HCT116 (cell line): ENCODE measurements around the gene TAF11L13. TPM values are rescaled to one million over a fixed set of nuclear protein-coding genes. Genes with fewer than 3 reads are reported as not detected.

Source experiments
- ATAC-seq: fragments of 200-7000 bp; cut with Tn5 transposase; 2 replicates; pipeline ENCODE4 v1.9.1; 2020; ENCODE audit warnings: mild to moderate bottlenecking, moderate library complexity
- BruUV-seq: library from RNA; stranded (reverse); fragments of 400-500 nt; replicated peaks from 2 replicates; lab custom pipeline; 2021; lab: Mats Ljungman, UMichigan
- CTCF ChIA-PET: fragments of 300-600 bp; sonication (Branson Sonifier 250); formaldehyde crosslinking; loops from one replicate; lab custom pipeline; 2021; ENCODE audit warnings: antibody characterized with exemption; lab: Charles Lee
- POLR2A ChIA-PET: fragments of 300-600, 350-600 bp; sonication (Branson Sonifier 250); formaldehyde crosslinking; loops from one replicate; lab custom pipeline; 2021; ENCODE audit warnings: antibody characterized with exemption; lab: Charles Lee
- RAD21 ChIA-PET, 2 experiments: fragments of 300-600 bp; sonication (Branson Sonifier 250); formaldehyde crosslinking; loops; one replicate each; lab custom pipeline; 2023; ENCODE audit warnings: low total read pairs in 2 of 2; ENCODE audit not compliant: uncharacterized antibody in 2 of 2, unreplicated experiment in 2 of 2, low non-redundant PET in 1 of 2; lab: Charles Lee
- DNase-seq: peaks from one replicate; pipeline ENCODE4 v3.0.0-alpha.2; 2010; ENCODE audit warnings: low read depth, low spot score
- H2AFZ ChIP-seq: fragments of 200-600 bp; shearing (Covaris generic), sonication (generic); 2 replicates; pipeline ENCODE4 v1.6.1; 2017; ENCODE audit warnings: low read depth, mixed run types, mixed read lengths, antibody characterized with exemption, low read length; ENCODE audit not compliant: poor library complexity, severe bottlenecking
- H3K27ac ChIP-seq: 2 replicates; pipeline ENCODE4 v1.5.1; 2012; ENCODE audit warnings: low read depth, low read length
- H3K27me3 ChIP-seq: fragments of 200-600 bp; sonication (generic); 2 replicates; pipeline ENCODE4 v1.6.1; 2016; ENCODE audit warnings: mixed run types, low read length, mixed read lengths; ENCODE audit not compliant: insufficient read depth
- H3K36me3 ChIP-seq, 2 experiments: fragments of 200-500 bp in 1 of 2; fragments of 200-600 bp in 1 of 2; sonication (Bioruptor generic) in 1 of 2; sonication (generic) in 1 of 2; 2 replicates each; pipeline versions ENCODE4 v1.5.1 to v1.6.1; 2014 to 2016; ENCODE audit warnings: low read length in 2 of 2, inconsistent platforms in 1 of 2, mixed read lengths in 1 of 2, mixed run types in 1 of 2; ENCODE audit not compliant: insufficient read depth in 2 of 2, control insufficient read depth in 1 of 2
- H3K4me1 ChIP-seq, 2 experiments: fragments of 200-600 bp in 1 of 2; sonication (generic) in 1 of 2; 2 replicates each; pipeline versions ENCODE4 v1.5.1 to v1.6.1; 2012 to 2017; ENCODE audit warnings: low read length in 2 of 2, inconsistent platforms in 1 of 2, mild to moderate bottlenecking in 1 of 2, mixed read lengths in 1 of 2, mixed run types in 1 of 2, moderate library complexity in 1 of 2; ENCODE audit not compliant: insufficient read depth in 2 of 2, control insufficient read depth in 1 of 2
- H3K4me2 ChIP-seq: fragments of 200-600 bp; sonication (generic); 2 replicates; pipeline ENCODE4 v1.6.1; 2017; ENCODE audit warnings: mixed run types, low read length, mixed read lengths
- H3K4me3 ChIP-seq, 2 experiments: fragments of 200-600 bp in 1 of 2; sonication (generic) in 1 of 2; replicated peaks in 1 of 2; 2 replicates each; pipeline ENCODE4 v1.5.1; 2011 to 2016; ENCODE audit warnings: low read length in 2 of 2, control low read depth in 1 of 2, low read depth in 1 of 2, mild to moderate bottlenecking in 1 of 2, mixed read lengths in 1 of 2, mixed run types in 1 of 2
- H3K79me2 ChIP-seq: fragments of 200-600 bp; sonication (generic); 2 replicates; pipeline ENCODE4 v1.6.1; 2017; ENCODE audit warnings: mild to moderate bottlenecking, mixed run types, low read length, moderate library complexity, mixed read lengths; ENCODE audit not compliant: insufficient read depth
- H3K9ac ChIP-seq: fragments of 200-600 bp; sonication (generic); 2 replicates; pipeline ENCODE4 v1.6.1; 2016; ENCODE audit warnings: low read length, mixed read lengths
- H3K9me2 ChIP-seq: fragments of 200-600 bp; sonication (generic), shearing (Covaris generic); 2 replicates; pipeline ENCODE4 v1.6.1; 2017; ENCODE audit warnings: mixed run types, mild to moderate bottlenecking, moderate library complexity; ENCODE audit not compliant: insufficient read depth
- H3K9me3 ChIP-seq, 2 experiments: fragments of 200-500 bp in 1 of 2; fragments of 200-600 bp in 1 of 2; sonication (Bioruptor generic) in 1 of 2; sonication (generic) in 1 of 2; 2 replicates each; pipeline ENCODE4 v1.6.1; 2014 to 2017; ENCODE audit warnings: low read length in 2 of 2, mixed read lengths in 2 of 2, inconsistent platforms in 1 of 2, low read depth in 1 of 2, mild to moderate bottlenecking in 1 of 2, mixed run types in 1 of 2, moderate library complexity in 1 of 2; ENCODE audit not compliant: control insufficient read depth in 1 of 2, insufficient read depth in 1 of 2
- H4K20me1 ChIP-seq: fragments of 200-600 bp; sonication (generic), shearing (Covaris generic); 2 replicates; pipeline ENCODE4 v1.6.1; 2017; ENCODE audit warnings: mixed run types, mild to moderate bottlenecking, moderate library complexity; ENCODE audit not compliant: insufficient read depth
- CBX3 ChIP-seq: IDR thresholded peaks from 2 replicates; pipeline ENCODE4 v1.6.1; 2012; ENCODE audit warnings: low read depth
- EZH2phosphoT487 ChIP-seq: fragments of 200-600 bp; IDR thresholded peaks from 2 replicates; pipeline ENCODE4 v1.6.1; 2018; ENCODE audit warnings: antibody characterized with exemption, borderline replicate concordance
- JUND ChIP-seq: IDR thresholded peaks from 2 replicates; pipeline ENCODE4 v1.6.1; 2012
- MAX ChIP-seq: IDR thresholded peaks from 2 replicates; pipeline ENCODE4 v1.6.1; 2012
- POLR2A ChIP-seq: IDR thresholded peaks from 2 replicates; pipeline ENCODE4 v1.7.0; 2011; ENCODE audit warnings: borderline replicate concordance; ENCODE audit not compliant: insufficient read depth, insufficient read length; ENCODE audit errors: extremely low read depth
- POLR2AphosphoS5 ChIP-seq: IDR thresholded peaks from 2 replicates; pipeline ENCODE4 v1.6.1; 2011; ENCODE audit warnings: mild to moderate bottlenecking, low read depth, low read length, moderate library complexity
- RAD21 ChIP-seq: IDR thresholded peaks from 2 replicates; pipeline ENCODE4 v1.6.1; 2012; ENCODE audit warnings: low read depth, mild to moderate bottlenecking
- SP1 ChIP-seq: IDR thresholded peaks from 2 replicates; pipeline ENCODE4 v1.6.1; 2012; ENCODE audit warnings: low read depth
- TCF7L2 ChIP-seq: IDR thresholded peaks from 2 replicates; pipeline ENCODE4 v1.7.0; 2011; ENCODE audit warnings: borderline replicate concordance, inconsistent platforms; ENCODE audit not compliant: insufficient read depth, insufficient read length; ENCODE audit errors: extremely low read depth
- ZBTB33 ChIP-seq: IDR thresholded peaks from 2 replicates; pipeline ENCODE4 v1.6.1; 2011; ENCODE audit warnings: mild to moderate bottlenecking, low read length, moderate library complexity; ENCODE audit not compliant: insufficient replicate concordance; ENCODE audit errors: extremely low read depth
- ZNF274 ChIP-seq: fragments of 200-500 bp; sonication (Bioruptor generic); IDR thresholded peaks from 2 replicates; pipeline ENCODE4 v1.6.1; 2014; ENCODE audit warnings: mild to moderate bottlenecking, low read depth, low read length, inconsistent platforms
- intact Hi-C: fragments of 100-400 bp; cut with micrococcal nuclease; formaldehyde crosslinking; loops from 2 replicates; pipeline ENCODE4 v1.10.0; 2022
- total RNA-seq: library from RNA; stranded (reverse); gene quantifications from one replicate; pipeline ENCODE4 v1.2.1, GENCODE V29; 2021; ENCODE audit not compliant: unreplicated experiment
- TF ChIP-seq, protein P1 (sequence below), 3 experiments: fragments of 200-600 bp in 1 of 3; sonication (generic) in 1 of 3; IDR thresholded peaks in 2 of 3; conservative IDR thresholded peaks in 1 of 3; 2 replicates each; pipeline ENCODE4 v1.5.1; 2012 to 2017; ENCODE audit warnings: low read depth in 2 of 3, low read length in 2 of 3, antibody characterized with exemption in 1 of 3, borderline replicate concordance in 1 of 3, control low read depth in 1 of 3, mild to moderate bottlenecking in 1 of 3, mixed read lengths in 1 of 3, mixed run types in 1 of 3, moderate library complexity in 1 of 3; ENCODE audit not compliant: insufficient read depth in 1 of 3
- TF ChIP-seq, protein P2 (sequence below): IDR thresholded peaks from 2 replicates; pipeline ENCODE4 v1.6.1; 2012; ENCODE audit warnings: low read depth

The TAF11L13 gene
- total RNA-seq, 1 experiment from 2014 or later: not detected

DNA sequence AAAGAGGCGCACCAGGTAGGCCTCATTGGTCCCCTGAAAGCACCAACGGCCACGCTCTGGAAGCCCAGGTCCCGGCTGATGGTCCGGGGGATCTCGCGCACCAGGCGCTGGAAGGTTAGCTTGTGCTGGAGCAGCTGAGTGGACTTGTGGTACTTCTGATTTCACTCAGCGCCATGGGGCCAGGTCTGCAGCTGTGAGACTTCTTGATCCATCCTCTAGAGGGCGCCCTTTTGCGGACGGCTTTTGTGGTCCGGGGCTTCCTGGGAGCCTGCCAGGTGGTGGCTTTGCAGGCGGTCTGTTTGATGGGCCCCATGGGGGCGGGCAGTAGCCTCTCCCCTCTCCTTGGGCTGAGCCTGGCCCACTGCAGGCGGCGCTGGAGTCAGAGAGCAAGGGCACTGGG, 11.3 kb upstream of the TAF11L13 start:
- BruUV-seq: no TSS peak
- no peak for TF ChIP-seq ZNF274
- no peak for TF ChIP-seq SP1
- no peak for TF ChIP-seq POLR2AphosphoS5
- no peak for TF ChIP-seq CBX3
- TF ChIP-seq POLR2A: no peak
- TF ChIP-seq, protein P1, sequence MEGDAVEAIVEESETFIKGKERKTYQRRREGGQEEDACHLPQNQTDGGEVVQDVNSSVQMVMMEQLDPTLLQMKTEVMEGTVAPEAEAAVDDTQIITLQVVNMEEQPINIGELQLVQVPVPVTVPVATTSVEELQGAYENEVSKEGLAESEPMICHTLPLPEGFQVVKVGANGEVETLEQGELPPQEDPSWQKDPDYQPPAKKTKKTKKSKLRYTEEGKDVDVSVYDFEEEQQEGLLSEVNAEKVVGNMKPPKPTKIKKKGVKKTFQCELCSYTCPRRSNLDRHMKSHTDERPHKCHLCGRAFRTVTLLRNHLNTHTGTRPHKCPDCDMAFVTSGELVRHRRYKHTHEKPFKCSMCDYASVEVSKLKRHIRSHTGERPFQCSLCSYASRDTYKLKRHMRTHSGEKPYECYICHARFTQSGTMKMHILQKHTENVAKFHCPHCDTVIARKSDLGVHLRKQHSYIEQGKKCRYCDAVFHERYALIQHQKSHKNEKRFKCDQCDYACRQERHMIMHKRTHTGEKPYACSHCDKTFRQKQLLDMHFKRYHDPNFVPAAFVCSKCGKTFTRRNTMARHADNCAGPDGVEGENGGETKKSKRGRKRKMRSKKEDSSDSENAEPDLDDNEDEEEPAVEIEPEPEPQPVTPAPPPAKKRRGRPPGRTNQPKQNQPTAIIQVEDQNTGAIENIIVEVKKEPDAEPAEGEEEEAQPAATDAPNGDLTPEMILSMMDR (IDR thresholded peaks at IDR 0.05 in 2 of 3, conservative IDR thresholded peaks at IDR 0.05 in 1 of 3; ENCODE audit: borderline replicate concordance in 1 of 3, insufficient read depth in 1 of 3, low read depth in 2 of 3, low read length in 2 of 3): peak in 1 of 3 experiments; percentile 32; a peak in 2 of 6 replicates
- TF ChIP-seq TCF7L2: no peak
- no peak for TF ChIP-seq JUND
- no peak overlapping the region for H3K27ac ChIP-seq
- ChIA-PET CTCF (no interaction called here), RAD21 (no interaction called here), POLR2A (no interaction called here)
- H3K9me3 ChIP-seq: no peaks in the 10 kb centered on the region; a peak in 1 of 4 replicates
- no peak overlapping the region for H3K4me2 ChIP-seq
- H4K20me1 ChIP-seq: no peaks in the 10 kb centered on the region
- H3K36me3 ChIP-seq: no peaks in the 10 kb centered on the region
- no peak for DNase-seq
- H3K4me1 ChIP-seq: no peaks in the 10 kb centered on the region
- intact Hi-C loops: no loop called here
- ATAC-seq: no peak
- H3K4me3 ChIP-seq: no peak overlapping the region
- no peaks in the 10 kb centered on the region for H3K27me3 ChIP-seq
- no peaks in the 10 kb centered on the region for H3K9me2 ChIP-seq
- H3K9ac ChIP-seq: no peak overlapping the region
- H2AFZ ChIP-seq: no peak overlapping the region
- H3K79me2 ChIP-seq: no peaks in the 10 kb centered on the region

- Histone ChIP-seq H3K9me3 (no peaks in the 10 kb centered on the region; a peak in 1 of 4 replicates), H3K27ac (no peak overlapping the region), H2AFZ (no peak overlapping the region), H3K79me2 (no peaks in the 10 kb centered on the region), H3K4me1 (no peaks in the 10 kb centered on the region), H3K9me2 (no peaks in the 10 kb centered on the region), H3K27me3 (no peaks in the 10 kb centered on the region), H3K4me3 (no peak overlapping the region), H4K20me1 (no peaks in the 10 kb centered on the region), H3K36me3 (no peaks in the 10 kb centered on the region), H3K9ac (no peak overlapping the region), H3K4me2 (no peak overlapping the region)
- RAD21 ChIA-PET: no interaction called here
- POLR2A ChIA-PET: no interaction called here
- CTCF ChIA-PET: no interaction called here
- BruUV-seq: no TSS peak
- no peak for ATAC-seq
- DNase-seq: no peak
- intact Hi-C loops: no loop called here
- TF ChIP-seq MAX: no peak
- no peak for TF ChIP-seq RAD21
- TF ChIP-seq ZBTB33: no peak
- no peak for TF ChIP-seq TCF7L2
- no peak for TF ChIP-seq EZH2phosphoT487
- TF ChIP-seq, protein P2, sequence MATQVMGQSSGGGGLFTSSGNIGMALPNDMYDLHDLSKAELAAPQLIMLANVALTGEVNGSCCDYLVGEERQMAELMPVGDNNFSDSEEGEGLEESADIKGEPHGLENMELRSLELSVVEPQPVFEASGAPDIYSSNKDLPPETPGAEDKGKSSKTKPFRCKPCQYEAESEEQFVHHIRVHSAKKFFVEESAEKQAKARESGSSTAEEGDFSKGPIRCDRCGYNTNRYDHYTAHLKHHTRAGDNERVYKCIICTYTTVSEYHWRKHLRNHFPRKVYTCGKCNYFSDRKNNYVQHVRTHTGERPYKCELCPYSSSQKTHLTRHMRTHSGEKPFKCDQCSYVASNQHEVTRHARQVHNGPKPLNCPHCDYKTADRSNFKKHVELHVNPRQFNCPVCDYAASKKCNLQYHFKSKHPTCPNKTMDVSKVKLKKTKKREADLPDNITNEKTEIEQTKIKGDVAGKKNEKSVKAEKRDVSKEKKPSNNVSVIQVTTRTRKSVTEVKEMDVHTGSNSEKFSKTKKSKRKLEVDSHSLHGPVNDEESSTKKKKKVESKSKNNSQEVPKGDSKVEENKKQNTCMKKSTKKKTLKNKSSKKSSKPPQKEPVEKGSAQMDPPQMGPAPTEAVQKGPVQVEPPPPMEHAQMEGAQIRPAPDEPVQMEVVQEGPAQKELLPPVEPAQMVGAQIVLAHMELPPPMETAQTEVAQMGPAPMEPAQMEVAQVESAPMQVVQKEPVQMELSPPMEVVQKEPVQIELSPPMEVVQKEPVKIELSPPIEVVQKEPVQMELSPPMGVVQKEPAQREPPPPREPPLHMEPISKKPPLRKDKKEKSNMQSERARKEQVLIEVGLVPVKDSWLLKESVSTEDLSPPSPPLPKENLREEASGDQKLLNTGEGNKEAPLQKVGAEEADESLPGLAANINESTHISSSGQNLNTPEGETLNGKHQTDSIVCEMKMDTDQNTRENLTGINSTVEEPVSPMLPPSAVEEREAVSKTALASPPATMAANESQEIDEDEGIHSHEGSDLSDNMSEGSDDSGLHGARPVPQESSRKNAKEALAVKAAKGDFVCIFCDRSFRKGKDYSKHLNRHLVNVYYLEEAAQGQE: no peak
Observed at GRCh38 chr5:17625686-17626085, 6.2 kb upstream of the TAF11L13 start.
